ENCODE data around the gene ZSWIM3.
A peak's percentile ranks its signal among the peaks of the same experiment; 100 is the strongest.

ZSWIM3 gene

DNA sequence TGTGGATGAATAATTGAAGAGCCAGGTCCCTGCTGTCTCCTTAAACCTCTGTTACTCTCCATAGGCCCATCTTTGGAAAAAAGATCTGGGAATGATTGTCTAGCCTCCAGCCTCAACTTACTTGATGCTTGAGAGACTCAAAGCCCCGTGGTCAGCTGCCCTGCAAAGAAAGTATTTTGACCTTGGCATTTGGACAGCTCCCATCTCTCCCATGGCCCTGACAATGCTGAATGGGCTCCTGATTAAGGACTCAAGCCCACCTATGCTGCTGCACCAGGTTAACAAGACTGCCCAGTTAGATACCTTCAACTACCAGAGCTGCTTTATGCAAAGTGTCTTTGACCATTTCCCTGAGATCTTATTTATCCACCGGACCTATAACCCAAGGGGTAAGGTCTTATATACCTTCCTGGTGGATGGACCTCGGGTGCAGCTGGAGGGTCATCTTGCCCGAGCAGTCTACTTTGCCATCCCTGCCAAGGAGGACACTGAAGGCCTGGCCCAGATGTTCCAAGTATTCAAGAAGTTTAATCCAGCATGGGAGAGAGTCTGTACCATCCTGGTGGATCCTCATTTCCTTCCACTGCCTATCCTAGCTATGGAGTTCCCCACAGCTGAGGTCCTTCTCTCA, 25.2 kb downstream of the ZSWIM3 start:
- Histone ChIP-seq H3K27me3 (replicated peaks; ENCODE audit: control insufficient read depth, insufficient read depth, low read length) (no peaks in the 10 kb centered on the region), H3K36me3 (ENCODE audit: control insufficient read depth, insufficient read depth, low read length, severe bottlenecking) (peaks cover 17% of the 10 kb centered on the region), H3K9ac (ENCODE audit: low read length) (no peak overlapping the region), H3K4me1 (ENCODE audit: control insufficient read depth, insufficient read depth, low read length) (peaks cover 29% of the 10 kb centered on the region), H3K9me3 (ENCODE audit: control insufficient read depth, low read length) (no peaks in the 10 kb centered on the region), H3K4me3 (ENCODE audit: low read length) (no peak overlapping the region)
- DNase-seq (ENCODE audit: low read depth), result no peak

GRCh38 chr20:45883100-45883469, 25.7 kb downstream of the ZSWIM3 start:
- Histone ChIP-seq H3K36me3 (ENCODE audit: control insufficient read depth, insufficient read depth, low read length, severe bottlenecking) (peaks cover 17% of the 10 kb centered on the region), H3K9ac (ENCODE audit: low read length) (no peak overlapping the region), H3K9me3 (ENCODE audit: control insufficient read depth, low read length) (no peaks in the 10 kb centered on the region), H3K27me3 (replicated peaks; ENCODE audit: control insufficient read depth, insufficient read depth, low read length) (no peaks in the 10 kb centered on the region), H3K4me1 (ENCODE audit: control insufficient read depth, insufficient read depth, low read length) (peaks cover 27% of the 10 kb centered on the region), H3K4me3 (ENCODE audit: low read length) (no peak overlapping the region)
- DNase-seq (ENCODE audit: low read depth), result no peak

DNA sequence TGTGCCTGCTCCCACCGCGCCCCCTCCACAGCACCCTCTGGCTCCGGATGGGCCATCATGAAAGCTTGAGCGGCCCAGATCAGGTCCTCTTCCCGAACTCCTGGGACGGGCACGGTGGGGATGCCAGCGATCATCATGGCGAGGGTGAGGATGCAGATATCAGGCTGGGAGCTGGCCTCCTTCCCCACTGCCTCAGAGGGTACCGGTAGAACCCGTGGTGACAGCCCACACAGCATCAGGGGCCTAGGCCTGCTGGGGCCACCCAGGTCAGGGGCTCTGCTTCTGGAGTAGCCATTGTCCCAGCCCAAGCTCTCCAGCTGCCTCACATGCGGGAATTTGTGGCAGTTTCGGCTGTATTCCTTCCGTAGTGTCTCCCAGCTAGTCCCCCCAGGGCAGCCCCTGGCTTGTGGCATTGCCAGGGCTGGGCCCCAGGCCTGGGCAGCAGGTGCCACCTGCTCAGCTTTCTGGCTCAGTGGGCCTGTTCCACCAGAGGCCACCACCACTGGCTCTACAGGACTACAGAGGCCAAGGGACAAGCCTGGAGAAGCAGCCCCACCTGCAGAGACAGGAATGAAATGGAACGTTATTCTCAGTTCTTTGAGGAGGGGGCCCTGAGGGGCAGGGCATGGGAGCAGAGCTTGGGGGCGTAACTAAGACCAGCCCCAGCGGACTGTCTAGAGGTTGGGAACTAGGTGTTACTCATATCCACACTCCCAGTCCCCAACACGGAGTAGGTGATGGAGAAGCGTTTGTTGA, 29.4 kb downstream of the ZSWIM3 start:
- Histone ChIP-seq H3K27me3 (replicated peaks; ENCODE audit: control insufficient read depth, insufficient read depth, low read length) (no peaks in the 10 kb centered on the region), H3K36me3 (ENCODE audit: control insufficient read depth, insufficient read depth, low read length, severe bottlenecking) (peaks cover 17% of the 10 kb centered on the region), H3K4me1 (ENCODE audit: control insufficient read depth, insufficient read depth, low read length) (peaks cover 26% of the 10 kb centered on the region), H3K9ac (ENCODE audit: low read length) (no peak overlapping the region), H3K4me3 (ENCODE audit: low read length) (no peak overlapping the region), H3K9me3 (ENCODE audit: control insufficient read depth, low read length) (no peaks in the 10 kb centered on the region)
- DNase-seq (ENCODE audit: low read depth), result no peak

- Histone ChIP-seq H3K9me3 (ENCODE audit: control insufficient read depth, low read length) (no peaks in the 10 kb centered on the region), H3K4me1 (ENCODE audit: control insufficient read depth, insufficient read depth, low read length) (peaks cover 27% of the 10 kb centered on the region), H3K36me3 (ENCODE audit: control insufficient read depth, insufficient read depth, low read length, severe bottlenecking) (peaks cover 17% of the 10 kb centered on the region), H3K27me3 (replicated peaks; ENCODE audit: control insufficient read depth, insufficient read depth, low read length) (no peaks in the 10 kb centered on the region), H3K4me3 (ENCODE audit: low read length) (no peak within 1 kb of the TSS), H3K9ac (ENCODE audit: low read length) (no peak within 1 kb of the TSS)
- DNase-seq (ENCODE audit: low read depth), result no peak
Measured at GRCh38 chr20:45887346-45887715, 29.9 kb downstream of the ZSWIM3 start, which contains the start of gene SPATA25. TSS of gene SPATA25 (minus strand) at chr20:45887622. CDS start at chr20:45887590, 32 bp downstream.

DNA sequence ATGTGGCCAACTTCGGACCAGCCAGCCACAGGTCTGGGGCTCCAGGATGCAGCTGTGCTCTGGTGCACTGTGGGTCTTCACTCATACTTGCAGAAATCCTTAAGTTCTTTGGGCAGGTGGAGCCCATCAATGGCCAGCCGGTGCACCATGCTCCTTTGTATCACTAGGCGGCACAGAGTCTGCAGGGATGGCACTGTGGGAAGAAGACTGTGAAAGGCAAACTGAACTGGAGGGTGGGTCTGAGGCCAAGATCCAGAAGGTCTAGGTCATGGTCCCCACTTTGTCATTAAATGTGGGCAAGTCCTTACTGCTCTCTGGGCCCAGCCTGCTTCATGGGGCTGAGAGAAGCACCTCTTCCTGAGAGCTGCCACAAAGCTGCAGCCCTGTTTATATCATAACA, 31.3 kb downstream of the ZSWIM3 start:
- no peak for DNase-seq (ENCODE audit: low read depth)
- Histone ChIP-seq H3K36me3 (ENCODE audit: control insufficient read depth, insufficient read depth, low read length, severe bottlenecking) (peaks cover 9% of the 10 kb centered on the region), H3K27me3 (replicated peaks; ENCODE audit: control insufficient read depth, insufficient read depth, low read length) (no peaks in the 10 kb centered on the region), H3K4me1 (ENCODE audit: control insufficient read depth, insufficient read depth, low read length) (peaks cover 31% of the 10 kb centered on the region), H3K9me3 (ENCODE audit: control insufficient read depth, low read length) (no peaks in the 10 kb centered on the region), H3K4me3 (ENCODE audit: low read length) (no peak overlapping the region), H3K9ac (ENCODE audit: low read length) (no peak overlapping the region)

- no peaks in the 10 kb centered on the region for H3K27me3 ChIP-seq (replicated peaks; ENCODE audit: control insufficient read depth, insufficient read depth, low read length)
- H3K9ac ChIP-seq (ENCODE audit: low read length), result peak overlapping the region; percentile 83
- H3K4me3 ChIP-seq (ENCODE audit: low read length), result peak overlapping the region; percentile 82
- H3K9me3 ChIP-seq (ENCODE audit: control insufficient read depth, low read length), result no peaks in the 10 kb centered on the region
- peaks cover 22% of the 10 kb centered on the region for H3K4me1 ChIP-seq (ENCODE audit: control insufficient read depth, insufficient read depth, low read length)
- H3K36me3 ChIP-seq (ENCODE audit: control insufficient read depth, insufficient read depth, low read length, severe bottlenecking), result peaks cover 14% of the 10 kb centered on the region
- peak; percentile 83 for DNase-seq (ENCODE audit: low read depth)
Measured at GRCh38 chr20:45890077-45890984, 32.9 kb downstream of the ZSWIM3 start.

DNA sequence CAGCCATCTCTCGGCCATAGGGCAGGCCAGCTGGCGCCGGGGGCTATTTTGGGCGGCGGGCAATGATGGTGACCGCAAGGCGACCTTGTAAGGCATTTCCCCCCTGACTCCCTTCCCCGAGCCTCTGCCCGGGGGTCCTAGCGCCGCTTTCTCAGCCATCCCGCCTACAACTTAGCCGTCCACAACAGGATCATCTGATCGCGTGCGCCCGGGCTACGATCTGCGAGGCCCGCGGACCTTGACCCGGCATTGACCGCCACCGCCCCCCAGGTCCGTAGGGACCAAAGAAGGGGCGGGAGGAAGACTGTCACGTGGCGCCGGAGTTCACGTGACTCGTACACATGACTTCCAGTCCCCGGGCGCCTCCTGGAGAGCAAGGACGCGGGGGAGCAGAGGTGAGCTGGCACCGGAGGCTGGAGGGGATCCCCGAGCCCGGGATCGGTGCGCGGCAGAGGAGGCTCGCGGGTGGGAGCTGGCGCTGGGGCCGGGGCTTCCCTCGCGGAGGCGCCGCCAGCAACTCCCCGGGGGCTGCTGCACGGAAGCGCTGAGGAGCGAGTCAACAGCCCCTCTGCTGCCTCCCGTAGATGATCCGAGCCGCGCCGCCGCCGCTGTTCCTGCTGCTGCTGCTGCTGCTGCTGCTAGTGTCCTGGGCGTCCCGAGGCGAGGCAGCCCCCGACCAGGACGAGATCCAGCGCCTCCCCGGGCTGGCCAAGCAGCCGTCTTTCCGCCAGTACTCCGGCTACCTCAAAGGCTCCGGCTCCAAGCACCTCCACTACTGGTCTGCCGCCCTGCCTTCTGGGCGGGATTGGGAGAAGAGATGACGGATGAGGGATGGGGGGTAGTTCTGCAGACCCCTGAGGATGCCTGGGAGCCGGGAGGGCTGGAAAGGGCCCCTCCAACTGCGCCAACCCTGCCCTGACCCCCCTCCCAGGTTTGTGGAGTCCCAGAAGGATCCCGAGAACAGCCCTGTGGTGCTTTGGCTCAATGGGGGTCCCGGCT, 33.9 kb downstream of the ZSWIM3 start, which contains the start of the genes CTSA and NEURL2:
CTSA (plus strand) TSS at position 351 of the 999 bp plus-strand sequence; CDS start at position 585, 234 bp downstream.
NEURL2 (minus strand) TSS at position 224 of the 999 bp plus-strand sequence; CDS start at position 7, 217 bp downstream.
- Histone ChIP-seq H3K4me1 (ENCODE audit: control insufficient read depth, insufficient read depth, low read length) (peaks cover 20% of the 10 kb centered on the region), H3K36me3 (ENCODE audit: control insufficient read depth, insufficient read depth, low read length, severe bottlenecking) (peaks cover 14% of the 10 kb centered on the region), H3K9me3 (ENCODE audit: control insufficient read depth, low read length) (no peaks in the 10 kb centered on the region), H3K9ac (ENCODE audit: low read length) (peak within 1 kb of the TSS; percentile 83), H3K4me3 (ENCODE audit: low read length) (peak within 1 kb of the TSS; percentile 82), H3K27me3 (replicated peaks; ENCODE audit: control insufficient read depth, insufficient read depth, low read length) (no peaks in the 10 kb centered on the region)
- DNase-seq (ENCODE audit: low read depth), result peak; percentile 94

DNA sequence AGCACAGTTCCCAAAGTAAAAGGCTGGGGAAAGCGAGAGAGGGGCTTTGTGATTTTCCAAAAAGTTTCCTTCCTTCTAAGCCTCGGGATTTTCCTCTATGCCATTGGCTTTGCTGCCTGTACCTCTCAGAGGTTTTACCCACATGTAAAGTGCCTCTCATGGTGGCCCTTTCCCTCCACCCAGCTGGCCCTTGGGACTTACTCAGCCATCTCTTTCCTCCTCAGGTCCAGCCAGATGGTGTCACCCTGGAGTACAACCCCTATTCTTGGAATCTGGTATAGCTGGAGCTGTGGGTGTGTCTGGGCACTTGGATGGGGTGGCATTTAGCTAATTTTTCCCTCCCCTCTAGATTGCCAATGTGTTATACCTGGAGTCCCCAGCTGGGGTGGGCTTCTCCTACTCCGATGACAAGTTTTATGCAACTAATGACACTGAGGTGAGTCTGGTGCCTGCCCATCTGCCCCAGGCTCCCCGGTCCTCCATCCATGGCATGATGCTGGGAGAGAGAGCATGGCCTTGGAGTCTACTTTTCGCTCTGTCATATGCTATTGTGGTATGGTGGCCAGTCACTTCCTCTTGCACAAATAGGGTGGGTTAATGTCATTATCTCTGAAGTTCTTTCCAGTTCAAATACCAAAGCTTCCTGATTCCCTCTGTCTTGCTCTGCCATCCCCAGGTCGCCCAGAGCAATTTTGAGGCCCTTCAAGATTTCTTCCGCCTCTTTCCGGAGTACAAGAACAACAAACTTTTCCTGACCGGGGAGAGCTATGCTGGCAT, 34.8 kb downstream of the ZSWIM3 start:
- H3K4me3 ChIP-seq (ENCODE audit: low read length), result peak overlapping the region; percentile 82
- DNase-seq (ENCODE audit: low read depth), result peak; percentile 45
- H3K36me3 ChIP-seq (ENCODE audit: control insufficient read depth, insufficient read depth, low read length, severe bottlenecking), result peaks cover 23% of the 10 kb centered on the region

GRCh38 chr20:45892828-45893500, 35.5 kb downstream of the ZSWIM3 start:
- H3K4me1 ChIP-seq (ENCODE audit: control insufficient read depth, insufficient read depth, low read length), result peaks cover 20% of the 10 kb centered on the region
- H3K27me3 ChIP-seq (replicated peaks; ENCODE audit: control insufficient read depth, insufficient read depth, low read length), result no peaks in the 10 kb centered on the region
- H3K9me3 ChIP-seq (ENCODE audit: control insufficient read depth, low read length), result no peaks in the 10 kb centered on the region
- no peak overlapping the region for H3K4me3 ChIP-seq (ENCODE audit: low read length)
- no peak for DNase-seq (ENCODE audit: low read depth)
- H3K36me3 ChIP-seq (ENCODE audit: control insufficient read depth, insufficient read depth, low read length, severe bottlenecking), result peaks cover 30% of the 10 kb centered on the region
- H3K9ac ChIP-seq (ENCODE audit: low read length), result peak overlapping the region; percentile 83

More for the DNA sequence above, 34.8 kb downstream of the ZSWIM3 start:
- peak overlapping the region; percentile 83 for H3K9ac ChIP-seq (ENCODE audit: low read length)
- H3K4me1 ChIP-seq (ENCODE audit: control insufficient read depth, insufficient read depth, low read length), result peaks cover 20% of the 10 kb centered on the region
- no peaks in the 10 kb centered on the region for H3K9me3 ChIP-seq (ENCODE audit: control insufficient read depth, low read length)
- H3K27me3 ChIP-seq (replicated peaks; ENCODE audit: control insufficient read depth, insufficient read depth, low read length), result no peaks in the 10 kb centered on the region

Data from adipocyte (in vitro differentiated cells).